ENCODE data around the gene USPL1. TPM values are rescaled to one million over a fixed set of nuclear protein-coding genes. Genes with fewer than 3 reads are reported as not detected.

USPL1 gene
- total and polyA plus RNA-seq, 4 donors, result 4.1 to 13.0 (median 8.2) TPM

- Histone ChIP-seq H3K36me3 (ENCODE audit: control insufficient read depth in 4 of 4, insufficient read depth in 3 of 4, low read depth in 1 of 4, low read length in 3 of 4) (peaks cover 0 to 14% (median 3%) of the 10 kb centered on the region in 4 donors), H3K27ac (ENCODE audit: low read depth in 1 of 2, low read length in 2 of 2) (peak overlapping the region in 1 of 2 donors; percentile 100), H3K9me3 (ENCODE audit: control insufficient read depth in 4 of 4, low read length in 3 of 4) (no peaks in the 10 kb centered on the region), H3K9ac (ENCODE audit: low read depth in 1 of 2, low read length in 2 of 2) (peak overlapping the region in 1 of 2 donors; percentile 98), H3K27me3 (ENCODE audit: control insufficient read depth in 4 of 4, insufficient read depth in 4 of 4, low read length in 3 of 4) (no peaks in the 10 kb centered on the region), H3K4me3 (ENCODE audit: low read depth in 1 of 3, low read length in 3 of 3) (no peak overlapping the region), H3K4me1 (ENCODE audit: control insufficient read depth in 4 of 4, insufficient read depth in 4 of 4, low read length in 3 of 4) (peaks cover 4 to 20% (median 10%) of the 10 kb centered on the region in 4 donors)
- WGBS, result 76% methylated on average over 3 of the region's 3 CpGs
- TF ChIP-seq GABPA (IDR thresholded peaks at IDR 0.05 in 1 of 2, conservative IDR thresholded peaks at IDR 0.05 in 1 of 2) (no peak), EGR1 (IDR thresholded peaks at IDR 0.05; ENCODE audit: low read depth in 2 of 2) (no peak), TAF1 (conservative IDR thresholded peaks at IDR 0.05) (no peak), ATF3 (IDR thresholded peaks at IDR 0.05) (no peak), HNF4G (IDR thresholded peaks at IDR 0.05) (no peak), FOXA1 (IDR thresholded peaks at IDR 0.05) (no peak), YY1 (IDR thresholded peaks at IDR 0.05) (no peak), SP1 (IDR thresholded peaks at IDR 0.05) (no peak)
- DNase-seq (ENCODE audit: low spot score), result no peak
These were observed 3.2 kb downstream of the USPL1 start for GRCh38 chr13:30620941-30621340.

- Histone ChIP-seq H3K9me3 (ENCODE audit: control insufficient read depth in 4 of 4, low read length in 3 of 4) (no peaks in the 10 kb centered on the region), H3K4me3 (ENCODE audit: low read depth in 1 of 3, low read length in 3 of 3) (no peak overlapping the region), H3K27me3 (ENCODE audit: control insufficient read depth in 4 of 4, insufficient read depth in 4 of 4, low read length in 3 of 4) (no peaks in the 10 kb centered on the region), H3K9ac (ENCODE audit: low read depth in 1 of 2, low read length in 2 of 2) (peak overlapping the region in 1 of 2 donors; percentile 25), H3K4me1 (ENCODE audit: control insufficient read depth in 4 of 4, insufficient read depth in 4 of 4, low read length in 3 of 4) (peaks cover 4 to 20% (median 10%) of the 10 kb centered on the region in 4 donors), H3K36me3 (ENCODE audit: control insufficient read depth in 4 of 4, insufficient read depth in 3 of 4, low read depth in 1 of 4, low read length in 3 of 4) (peaks cover 0 to 14% (median 3%) of the 10 kb centered on the region in 4 donors), H3K27ac (ENCODE audit: low read depth in 1 of 2, low read length in 2 of 2) (no peak overlapping the region)
- WGBS, result 96% methylated on average over 1 of the region's 1 CpG
- TF ChIP-seq CTCF (IDR thresholded peaks at IDR 0.05; ENCODE audit: low read depth, low read length, missing input control), result no peak
- no peak for TF ChIP-seq RXRA (IDR thresholded peaks at IDR 0.05)
- TF ChIP-seq RAD21 (IDR thresholded peaks at IDR 0.05), result no peak
- TF ChIP-seq FOXA2 (IDR thresholded peaks at IDR 0.05), result no peak
- no peak for TF ChIP-seq ATF3 (IDR thresholded peaks at IDR 0.05)
- TF ChIP-seq, protein P1, sequence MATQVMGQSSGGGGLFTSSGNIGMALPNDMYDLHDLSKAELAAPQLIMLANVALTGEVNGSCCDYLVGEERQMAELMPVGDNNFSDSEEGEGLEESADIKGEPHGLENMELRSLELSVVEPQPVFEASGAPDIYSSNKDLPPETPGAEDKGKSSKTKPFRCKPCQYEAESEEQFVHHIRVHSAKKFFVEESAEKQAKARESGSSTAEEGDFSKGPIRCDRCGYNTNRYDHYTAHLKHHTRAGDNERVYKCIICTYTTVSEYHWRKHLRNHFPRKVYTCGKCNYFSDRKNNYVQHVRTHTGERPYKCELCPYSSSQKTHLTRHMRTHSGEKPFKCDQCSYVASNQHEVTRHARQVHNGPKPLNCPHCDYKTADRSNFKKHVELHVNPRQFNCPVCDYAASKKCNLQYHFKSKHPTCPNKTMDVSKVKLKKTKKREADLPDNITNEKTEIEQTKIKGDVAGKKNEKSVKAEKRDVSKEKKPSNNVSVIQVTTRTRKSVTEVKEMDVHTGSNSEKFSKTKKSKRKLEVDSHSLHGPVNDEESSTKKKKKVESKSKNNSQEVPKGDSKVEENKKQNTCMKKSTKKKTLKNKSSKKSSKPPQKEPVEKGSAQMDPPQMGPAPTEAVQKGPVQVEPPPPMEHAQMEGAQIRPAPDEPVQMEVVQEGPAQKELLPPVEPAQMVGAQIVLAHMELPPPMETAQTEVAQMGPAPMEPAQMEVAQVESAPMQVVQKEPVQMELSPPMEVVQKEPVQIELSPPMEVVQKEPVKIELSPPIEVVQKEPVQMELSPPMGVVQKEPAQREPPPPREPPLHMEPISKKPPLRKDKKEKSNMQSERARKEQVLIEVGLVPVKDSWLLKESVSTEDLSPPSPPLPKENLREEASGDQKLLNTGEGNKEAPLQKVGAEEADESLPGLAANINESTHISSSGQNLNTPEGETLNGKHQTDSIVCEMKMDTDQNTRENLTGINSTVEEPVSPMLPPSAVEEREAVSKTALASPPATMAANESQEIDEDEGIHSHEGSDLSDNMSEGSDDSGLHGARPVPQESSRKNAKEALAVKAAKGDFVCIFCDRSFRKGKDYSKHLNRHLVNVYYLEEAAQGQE (IDR thresholded peaks at IDR 0.05), result no peak
- no peak for TF ChIP-seq SP1 (IDR thresholded peaks at IDR 0.05)
- TF ChIP-seq MAX (IDR thresholded peaks at IDR 0.05), result no peak
- TF ChIP-seq NR2F2 (IDR thresholded peaks at IDR 0.05), result no peak
- DNase-seq (ENCODE audit: low spot score), result no peak
These were observed 4.8 kb downstream of the USPL1 start for GRCh38 chr13:30622551-30622950.

Measured in liver (tissue), 9 donors.